Prostate gland (tissue), 2 donors: ENCODE data around the gene SYPL2.

Source experiments
- POLR2A ChIP-seq: fragments of 450-650 bp; IDR thresholded peaks from one replicate; pipeline ENCODE4 v1.6.1; 2016; ENCODE audit warnings: antibody characterized with exemption, mild to moderate bottlenecking
- POLR2AphosphoS5 ChIP-seq: sonication (generic); formaldehyde crosslinking; IDR thresholded peaks from one replicate; pipeline ENCODE4 v1.6.1; 2017; ENCODE audit warnings: antibody characterized with exemption
- TF ChIP-seq, protein P1 (sequence below), 4 experiments: fragments of 200-600 bp in 2 of 4; fragments of 450-650 bp in 2 of 4; sonication (generic) in 2 of 4; IDR thresholded peaks; 1 replicate in 3 of 4; 2 replicates in 1 of 4; pipeline ENCODE4 v1.5.1; 2016 to 2019; ENCODE audit warnings: antibody characterized with exemption in 4 of 4, mild to moderate bottlenecking in 2 of 4, moderate library complexity in 2 of 4

DNA sequence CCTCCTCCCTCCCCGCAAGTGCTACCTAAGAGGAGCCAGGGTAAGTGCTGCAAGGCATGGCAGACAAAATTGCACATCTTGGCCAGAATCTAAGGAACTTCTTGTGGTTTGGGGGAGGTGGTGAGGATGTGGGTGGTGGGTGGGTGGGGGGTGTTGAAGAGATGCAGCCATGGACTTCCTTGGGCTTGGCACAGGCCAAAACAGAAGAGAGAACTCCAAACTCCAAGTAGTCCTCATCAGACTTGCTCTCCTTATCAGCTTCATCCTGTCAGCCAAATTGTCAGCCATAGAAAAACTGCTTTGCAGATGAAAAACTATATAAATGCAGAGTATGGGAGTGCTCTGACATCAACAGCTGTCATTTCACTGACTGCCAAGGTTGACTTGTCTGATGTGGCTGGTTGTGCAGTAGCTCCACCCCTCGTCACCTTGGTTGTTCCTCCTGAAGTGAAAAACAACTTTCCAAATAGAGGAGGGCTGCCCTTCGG is 36.1 kb downstream of the SYPL2 start:
- TF ChIP-seq, protein P1, sequence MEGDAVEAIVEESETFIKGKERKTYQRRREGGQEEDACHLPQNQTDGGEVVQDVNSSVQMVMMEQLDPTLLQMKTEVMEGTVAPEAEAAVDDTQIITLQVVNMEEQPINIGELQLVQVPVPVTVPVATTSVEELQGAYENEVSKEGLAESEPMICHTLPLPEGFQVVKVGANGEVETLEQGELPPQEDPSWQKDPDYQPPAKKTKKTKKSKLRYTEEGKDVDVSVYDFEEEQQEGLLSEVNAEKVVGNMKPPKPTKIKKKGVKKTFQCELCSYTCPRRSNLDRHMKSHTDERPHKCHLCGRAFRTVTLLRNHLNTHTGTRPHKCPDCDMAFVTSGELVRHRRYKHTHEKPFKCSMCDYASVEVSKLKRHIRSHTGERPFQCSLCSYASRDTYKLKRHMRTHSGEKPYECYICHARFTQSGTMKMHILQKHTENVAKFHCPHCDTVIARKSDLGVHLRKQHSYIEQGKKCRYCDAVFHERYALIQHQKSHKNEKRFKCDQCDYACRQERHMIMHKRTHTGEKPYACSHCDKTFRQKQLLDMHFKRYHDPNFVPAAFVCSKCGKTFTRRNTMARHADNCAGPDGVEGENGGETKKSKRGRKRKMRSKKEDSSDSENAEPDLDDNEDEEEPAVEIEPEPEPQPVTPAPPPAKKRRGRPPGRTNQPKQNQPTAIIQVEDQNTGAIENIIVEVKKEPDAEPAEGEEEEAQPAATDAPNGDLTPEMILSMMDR (IDR thresholded peaks at IDR 0.05) = no peak
- TF ChIP-seq POLR2A (no peak), POLR2AphosphoS5 (no peak)
